NCI-H748 (cell line): ENCODE measurements around the gene RFXAP.
A peak's percentile ranks its signal among the peaks of the same experiment; 100 is the strongest.
"Not testable (repeated sequence)": the region's sequence is repeated elsewhere in the genome, so short reads cannot be mapped to it uniquely, and the experiment has no call there.

Experiments used
- DNase-seq: peaks from one replicate; lab custom pipeline; 2025; ENCODE audit not compliant: unreplicated experiment; lab: John Stamatoyannopoulos, UW

RFXAP gene, protein sequence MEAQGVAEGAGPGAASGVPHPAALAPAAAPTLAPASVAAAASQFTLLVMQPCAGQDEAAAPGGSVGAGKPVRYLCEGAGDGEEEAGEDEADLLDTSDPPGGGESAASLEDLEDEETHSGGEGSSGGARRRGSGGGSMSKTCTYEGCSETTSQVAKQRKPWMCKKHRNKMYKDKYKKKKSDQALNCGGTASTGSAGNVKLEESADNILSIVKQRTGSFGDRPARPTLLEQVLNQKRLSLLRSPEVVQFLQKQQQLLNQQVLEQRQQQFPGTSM

DNA sequence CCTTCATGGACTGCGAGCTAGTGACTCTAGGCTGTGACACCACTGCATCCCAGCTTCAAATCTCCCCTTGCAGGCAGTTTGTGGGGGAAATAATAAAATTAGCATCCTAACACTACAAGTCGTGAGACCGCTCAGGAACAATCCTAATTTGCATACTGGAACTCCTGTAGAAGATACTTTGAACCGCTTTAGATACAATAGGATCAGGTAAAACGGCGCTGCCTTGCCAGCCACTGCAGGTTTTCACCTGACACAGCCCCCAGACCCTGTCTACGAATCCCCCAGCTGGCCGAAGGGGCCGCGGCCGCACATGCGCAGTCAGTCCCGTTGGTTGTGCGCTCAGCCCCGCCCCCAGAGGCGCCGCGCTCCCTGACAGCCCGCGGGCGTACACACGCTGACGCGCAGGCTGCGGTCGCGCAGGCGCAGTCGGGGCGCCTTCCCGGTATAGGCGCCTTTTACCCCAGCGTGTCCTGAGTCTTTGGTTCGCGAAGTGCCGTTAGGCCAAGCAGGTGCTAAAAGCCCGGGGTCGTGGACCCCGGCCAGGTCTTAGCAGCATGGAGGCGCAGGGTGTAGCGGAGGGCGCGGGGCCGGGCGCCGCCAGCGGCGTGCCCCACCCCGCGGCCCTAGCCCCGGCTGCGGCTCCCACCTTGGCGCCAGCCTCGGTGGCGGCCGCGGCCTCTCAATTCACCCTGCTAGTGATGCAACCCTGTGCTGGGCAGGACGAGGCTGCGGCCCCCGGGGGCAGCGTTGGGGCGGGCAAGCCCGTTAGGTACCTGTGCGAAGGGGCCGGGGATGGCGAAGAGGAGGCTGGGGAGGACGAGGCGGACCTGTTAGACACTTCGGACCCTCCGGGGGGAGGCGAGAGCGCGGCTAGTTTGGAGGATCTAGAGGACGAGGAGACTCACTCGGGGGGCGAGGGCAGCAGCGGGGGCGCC is at the start of gene RFXAP:
Gene RFXAP (plus strand): TSS at position 419 of the 935 bp plus-strand sequence. CDS start 136 bp downstream, at position 555.
- DNase-seq = peak; percentile 93

DNA sequence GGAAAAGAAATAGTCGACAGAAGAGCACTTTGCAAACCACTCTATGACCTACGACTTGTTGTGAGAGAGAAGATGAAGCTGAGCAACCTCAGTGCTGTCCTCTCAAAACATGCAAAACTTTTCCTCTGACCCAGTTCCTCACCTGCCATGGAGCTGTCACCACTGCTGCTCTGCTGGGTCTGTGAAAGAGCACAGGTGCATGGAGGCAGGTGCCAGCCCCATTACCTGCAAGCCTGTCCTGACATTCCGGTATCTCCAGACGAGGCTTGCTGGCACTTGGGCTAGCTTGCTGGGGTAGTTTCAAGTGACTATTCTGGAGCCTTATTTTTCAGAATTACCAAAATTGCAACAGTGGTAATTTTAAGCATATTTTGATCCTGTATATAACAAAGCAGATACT is 49.5 kb upstream of the RFXAP start:
- DNase-seq = no peak

DNA sequence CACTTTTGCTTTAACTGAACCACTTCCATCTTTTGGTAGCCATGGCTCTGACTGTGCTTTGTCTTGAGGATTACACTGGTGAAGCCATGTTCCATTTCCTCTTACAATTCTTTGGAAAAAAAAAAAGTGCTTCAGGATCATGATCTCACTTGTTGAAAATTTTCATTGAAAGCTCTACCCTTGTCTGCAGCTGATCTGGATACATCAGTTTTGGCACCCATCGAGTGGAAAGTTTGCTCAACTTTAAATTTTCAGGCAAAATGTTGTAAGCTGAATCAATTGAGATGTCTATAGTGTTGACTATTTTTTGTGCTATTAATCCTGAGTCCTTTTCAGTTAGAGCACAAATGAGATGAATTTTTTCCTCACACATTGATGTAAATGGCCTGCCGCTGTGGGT is 48.3 kb upstream of the RFXAP start:
- no peak for DNase-seq

DNA sequence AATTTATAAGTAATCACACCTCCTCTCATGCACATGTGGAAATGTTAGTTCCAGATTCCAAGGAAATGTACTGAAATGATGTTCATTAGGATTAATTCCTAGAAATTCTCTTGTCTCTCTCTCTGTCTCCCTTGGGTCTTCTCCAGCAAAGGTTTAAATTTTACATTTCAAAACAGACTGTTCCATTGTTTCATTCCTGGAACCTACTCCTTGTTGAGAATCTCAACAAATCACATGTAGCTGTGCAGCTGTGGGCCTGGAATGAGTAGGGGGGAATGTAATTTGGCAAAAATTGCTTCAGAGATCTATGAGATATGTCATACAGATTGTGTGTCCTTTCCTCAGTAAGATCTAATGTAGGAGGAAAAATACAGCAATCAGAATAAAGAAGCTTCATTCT is 46.2 kb upstream of the RFXAP start:
- no peak for DNase-seq

DNA sequence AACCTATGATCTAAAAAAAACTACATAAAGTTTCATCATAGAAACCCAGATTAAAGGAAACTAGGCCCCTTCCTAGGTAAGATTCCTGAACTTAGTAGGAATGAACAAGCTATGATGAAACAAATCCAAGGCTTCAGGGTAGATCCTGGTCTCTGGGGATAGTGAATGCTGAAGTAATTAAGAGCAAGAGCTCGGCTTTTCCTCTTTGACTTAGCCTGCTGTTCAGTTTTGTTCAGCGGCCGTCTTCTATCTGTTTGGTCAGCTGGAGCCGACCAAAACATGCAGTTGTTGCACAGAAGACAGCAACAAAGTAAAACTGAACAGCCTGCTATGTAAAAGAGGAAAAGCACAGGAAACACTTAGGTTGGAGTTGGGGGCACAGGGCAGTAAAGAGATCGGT is 44.1 kb upstream of the RFXAP start:
- DNase-seq = no peak

DNA sequence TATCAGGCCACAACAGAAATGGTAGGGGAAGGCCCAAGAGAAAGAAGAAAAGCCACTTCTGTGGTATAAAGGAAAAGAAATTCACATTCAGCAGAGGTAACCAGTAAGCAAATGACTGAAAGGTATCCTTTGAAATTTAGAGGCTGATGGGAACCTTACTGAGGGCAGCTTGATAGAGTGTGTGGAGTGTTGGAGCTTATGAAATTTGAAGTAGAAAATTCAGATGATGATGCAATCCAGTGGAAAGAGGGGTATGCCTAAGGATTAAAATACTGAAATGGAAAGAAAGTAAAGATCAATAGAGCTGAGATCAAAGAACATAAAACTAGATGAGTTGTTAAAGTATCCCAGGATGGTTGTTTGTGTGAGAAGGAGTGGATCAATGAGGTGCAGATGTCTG is 42.8 kb upstream of the RFXAP start:
- no peak for DNase-seq

DNA sequence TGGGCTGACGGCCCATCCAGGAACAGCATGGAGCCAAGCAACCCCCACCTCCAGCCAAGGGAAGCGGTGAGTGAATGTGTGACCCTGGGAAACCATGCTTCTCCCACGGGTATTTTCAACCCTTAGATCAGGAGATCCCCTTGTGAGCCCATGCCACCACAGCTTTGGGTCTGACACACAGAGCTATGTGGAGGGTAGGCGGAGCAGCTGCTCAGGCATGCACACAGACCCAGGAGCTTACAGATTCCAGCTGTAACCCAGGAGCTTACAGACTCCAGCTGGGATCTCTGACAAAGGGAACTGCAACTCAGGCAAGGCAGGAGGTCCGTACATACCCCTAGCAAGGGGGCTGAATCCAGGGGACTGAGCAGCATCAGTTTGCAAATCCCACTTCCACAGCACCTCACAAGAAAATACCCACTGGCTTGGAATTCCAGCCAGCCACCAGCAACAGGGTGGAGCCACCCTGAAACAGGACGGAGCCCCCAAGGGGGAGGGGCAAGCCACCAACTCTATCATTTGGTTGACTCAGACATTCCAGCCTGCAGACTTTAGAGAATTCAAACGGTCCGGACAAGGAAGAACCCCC is 40.8 kb upstream of the RFXAP start:
- DNase-seq = no peak

DNA sequence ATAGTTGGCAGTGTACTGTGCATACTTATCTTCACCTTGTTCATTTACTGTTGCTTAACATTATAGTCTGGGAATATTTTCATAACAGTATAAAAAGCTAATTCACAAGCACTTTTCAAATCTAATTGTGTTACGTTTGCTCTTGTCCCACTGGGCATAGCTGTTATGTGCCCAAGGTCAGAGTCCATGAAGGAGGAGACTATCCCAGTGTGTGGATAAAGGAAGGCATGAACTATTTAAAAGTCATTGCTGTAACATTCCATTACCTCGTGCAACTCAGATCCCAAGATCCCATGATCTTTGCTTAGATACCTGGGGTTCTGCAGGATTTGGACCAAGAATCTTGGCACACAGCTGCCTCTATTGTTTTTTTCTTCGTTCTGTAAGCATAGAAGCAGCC is 35.1 kb upstream of the RFXAP start:
- no peak for DNase-seq

DNA sequence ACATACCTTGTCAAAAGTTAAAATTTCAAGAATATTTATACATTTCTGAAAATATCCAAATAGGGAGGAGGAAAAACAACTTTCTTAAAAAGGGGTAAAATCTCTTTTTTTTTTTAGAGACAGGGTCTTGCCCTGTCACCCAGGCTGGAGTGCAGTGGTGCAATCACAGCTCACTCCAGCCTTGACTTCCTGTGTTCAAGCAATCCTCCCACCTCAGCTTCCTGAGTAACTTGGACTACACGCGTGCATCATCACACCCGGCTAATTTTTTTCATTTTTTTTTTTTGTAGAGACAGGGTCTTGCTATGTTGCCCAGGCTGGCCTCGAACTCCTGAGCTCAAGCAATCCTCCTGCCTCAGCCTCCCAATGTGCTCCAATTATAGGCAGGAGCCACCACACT is 32.8 kb upstream of the RFXAP start:
- DNase-seq = not testable (repeated sequence)

DNA sequence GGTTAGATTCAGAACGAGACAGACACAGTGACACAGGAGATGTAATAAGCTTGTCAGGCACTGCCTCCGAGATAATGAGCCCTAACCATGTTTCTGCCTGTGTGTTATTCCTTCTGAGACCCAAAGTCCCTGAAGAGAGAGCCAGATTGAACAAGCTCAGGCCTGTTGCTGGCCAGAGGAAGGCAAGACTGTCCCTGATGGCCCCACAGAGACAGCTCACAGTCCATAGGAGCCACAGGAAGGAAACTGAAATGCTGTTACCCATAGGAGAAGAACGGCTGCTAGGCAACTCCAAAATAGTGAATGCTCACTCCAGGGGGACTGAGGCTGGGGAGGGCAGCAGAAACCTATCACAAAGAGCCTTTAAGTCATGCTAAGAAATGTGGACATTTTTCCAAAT is 31.8 kb upstream of the RFXAP start:
- DNase-seq = no peak

DNA sequence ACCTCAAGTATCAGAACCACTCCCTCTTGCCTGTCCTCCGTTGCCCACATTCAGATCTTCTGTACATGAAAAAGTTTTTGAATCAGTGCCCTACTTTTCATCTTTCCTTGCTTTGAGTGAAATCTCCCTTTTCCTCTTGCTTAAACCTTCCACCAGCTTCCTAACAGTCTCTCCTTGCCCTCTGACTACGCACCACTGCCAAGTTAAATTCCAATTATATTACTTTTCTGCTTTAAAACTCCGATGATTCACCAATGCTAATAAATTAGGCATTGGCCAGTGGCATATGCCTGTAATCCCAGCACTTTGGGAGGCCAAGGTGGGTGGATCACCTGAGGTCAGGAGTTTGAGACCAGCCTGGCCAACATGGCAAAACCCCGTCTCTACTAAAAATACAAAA is 30.7 kb upstream of the RFXAP start:
- DNase-seq = no peak

DNA sequence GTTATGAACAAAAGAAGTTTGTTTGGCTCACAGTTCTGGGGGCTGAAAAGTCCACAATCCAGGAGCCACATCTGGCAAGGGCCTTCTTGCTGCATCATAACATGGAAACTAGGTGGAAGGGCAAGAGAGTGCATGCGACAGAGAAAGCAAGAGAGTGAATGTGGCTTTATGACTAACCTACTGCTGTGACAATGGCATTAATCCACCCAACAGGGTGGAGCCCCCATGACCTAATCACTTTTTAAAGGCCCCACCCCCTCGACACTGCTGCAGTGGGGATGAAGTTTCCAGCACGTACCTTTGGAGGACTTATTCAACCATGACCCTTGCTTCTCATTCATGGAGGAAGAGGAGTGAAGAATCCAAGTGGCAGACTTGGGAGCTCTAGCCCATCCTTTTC is 30.0 kb upstream of the RFXAP start:
- no peak for DNase-seq

DNA sequence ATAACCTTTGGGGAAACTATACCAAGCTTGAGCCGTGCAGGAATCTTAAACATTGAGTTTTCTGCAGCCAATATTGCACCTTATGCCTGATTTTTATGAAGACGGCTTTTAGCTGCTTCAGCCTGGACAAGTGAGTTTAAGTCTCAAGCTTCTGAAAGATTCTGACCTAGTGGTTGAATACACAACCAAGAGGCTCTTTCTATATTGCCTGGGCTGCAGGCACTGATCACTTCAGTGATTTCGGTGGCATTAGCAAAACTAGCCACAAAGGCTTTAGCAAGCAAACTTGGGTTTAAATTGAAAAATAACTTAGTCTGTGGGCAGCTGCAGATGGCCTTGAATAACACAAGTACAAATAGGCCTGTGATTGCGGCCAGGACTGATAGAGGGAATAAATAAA is 29.3 kb upstream of the RFXAP start:
- no peak for DNase-seq

DNA sequence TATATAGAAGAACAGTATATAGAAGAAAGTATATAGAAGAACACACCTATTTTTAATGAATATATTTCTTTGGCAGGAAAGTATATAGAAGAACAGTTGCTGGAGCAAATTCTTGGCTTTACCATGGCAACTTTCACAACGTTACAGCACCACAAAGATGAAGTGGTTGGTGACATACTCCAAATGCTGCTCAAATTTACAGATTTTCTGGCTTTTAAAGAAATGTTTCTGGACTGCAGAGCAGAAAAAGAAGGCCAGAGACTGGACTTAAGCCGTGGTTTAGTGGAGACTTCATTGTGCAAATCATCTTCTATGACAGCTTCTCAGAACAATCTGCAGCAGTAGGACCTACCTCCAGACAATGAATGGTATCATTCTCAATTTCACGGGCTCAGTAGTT is 24.3 kb upstream of the RFXAP start:
- DNase-seq = no peak

DNA sequence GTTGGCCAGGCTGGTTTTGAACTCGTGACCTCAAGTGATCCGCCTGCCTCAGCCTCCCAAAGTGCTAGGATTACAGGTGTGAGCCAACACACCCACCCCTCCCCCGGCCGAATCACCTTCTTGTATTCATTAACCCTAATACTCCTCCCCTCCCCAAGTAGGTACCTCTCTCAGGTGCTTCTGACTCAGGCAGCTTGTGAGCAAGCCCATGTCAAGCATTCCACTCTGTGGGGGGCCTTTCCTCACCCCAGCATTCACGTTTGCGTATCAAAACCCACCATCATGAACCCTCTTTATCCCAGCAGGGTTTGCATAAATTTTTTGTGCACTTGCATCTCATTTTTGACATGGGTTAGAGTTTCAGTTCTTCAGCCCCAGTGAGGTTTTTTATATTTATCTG is 23.6 kb upstream of the RFXAP start:
- DNase-seq = no peak

DNA sequence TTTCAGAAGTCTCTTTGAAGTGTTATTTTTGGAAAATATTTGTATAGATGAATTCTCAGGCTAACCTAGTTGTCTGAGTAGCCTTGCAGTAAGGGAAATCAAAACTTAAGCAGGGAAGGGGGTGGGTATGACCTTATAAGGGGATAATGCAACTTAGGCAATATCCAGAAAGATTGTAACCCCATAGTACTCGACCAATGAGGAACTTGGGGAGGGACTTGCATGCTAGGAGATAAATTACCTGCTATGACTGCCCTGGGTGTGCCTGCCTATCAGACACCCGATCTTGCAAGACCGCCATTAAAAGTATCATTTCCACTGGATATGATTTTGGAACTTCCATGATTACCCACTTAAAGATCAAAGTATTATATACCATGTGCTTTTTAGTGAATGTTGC is 23.0 kb upstream of the RFXAP start:
- DNase-seq = no peak

DNA sequence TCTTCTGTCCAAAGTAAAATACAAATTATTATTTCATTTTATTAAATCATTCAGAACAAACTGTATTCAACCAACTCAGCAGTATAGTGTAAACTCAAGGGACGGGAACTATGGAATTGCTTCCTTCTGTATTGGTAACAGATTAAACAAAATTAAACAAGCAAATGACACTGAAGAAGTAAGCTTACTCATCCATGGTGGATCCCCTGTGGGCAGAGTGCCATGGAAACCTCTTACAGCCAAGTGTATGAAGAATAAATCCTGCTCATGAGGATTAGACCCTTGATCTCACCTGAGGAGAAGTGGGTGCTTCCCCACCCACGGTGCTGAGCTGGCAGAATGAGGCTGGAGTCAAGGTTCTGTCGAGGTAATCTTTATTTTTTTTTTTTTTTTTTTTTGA is 18.0 kb upstream of the RFXAP start:
- peak; percentile 8 for DNase-seq

DNA sequence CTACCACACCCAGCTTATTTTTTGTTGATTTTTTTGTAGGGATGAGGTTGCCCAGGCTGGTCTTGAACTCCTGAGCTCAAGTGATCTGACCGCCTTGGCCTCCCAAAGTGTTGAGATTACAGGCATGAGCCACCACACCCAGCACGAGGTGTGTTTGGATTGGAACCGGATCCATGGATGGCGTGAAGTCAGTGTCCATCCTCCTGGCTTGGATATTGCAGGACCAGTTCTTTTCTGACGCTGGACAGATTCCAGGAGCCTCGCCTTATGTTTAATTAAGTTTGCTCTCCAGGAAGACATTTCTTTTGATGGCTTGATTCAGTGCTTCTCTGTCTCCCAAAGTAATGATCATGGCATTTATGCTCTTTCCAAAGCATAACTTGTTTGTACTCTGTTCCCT is 14.4 kb upstream of the RFXAP start:
- peak; percentile 34 for DNase-seq

DNA sequence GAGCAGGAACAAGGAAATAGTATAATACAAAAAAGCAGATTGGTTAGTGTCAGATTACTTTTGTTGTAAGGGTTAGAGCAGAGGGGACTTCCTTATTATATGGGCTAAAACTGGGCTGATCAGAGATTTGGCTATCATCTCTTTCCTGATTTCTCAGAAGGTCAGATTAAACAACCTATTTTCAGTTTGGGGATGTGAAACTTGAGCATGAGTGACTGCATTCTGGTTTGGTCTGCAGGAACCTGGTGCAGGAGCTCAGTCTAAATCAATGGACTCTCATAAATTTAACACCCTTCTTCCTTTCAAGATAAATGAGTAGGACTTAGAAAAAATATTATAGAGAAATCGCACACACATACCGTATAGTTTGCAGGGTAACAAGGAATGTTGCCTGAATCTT is 12.9 kb upstream of the RFXAP start:
- no peak for DNase-seq

DNA sequence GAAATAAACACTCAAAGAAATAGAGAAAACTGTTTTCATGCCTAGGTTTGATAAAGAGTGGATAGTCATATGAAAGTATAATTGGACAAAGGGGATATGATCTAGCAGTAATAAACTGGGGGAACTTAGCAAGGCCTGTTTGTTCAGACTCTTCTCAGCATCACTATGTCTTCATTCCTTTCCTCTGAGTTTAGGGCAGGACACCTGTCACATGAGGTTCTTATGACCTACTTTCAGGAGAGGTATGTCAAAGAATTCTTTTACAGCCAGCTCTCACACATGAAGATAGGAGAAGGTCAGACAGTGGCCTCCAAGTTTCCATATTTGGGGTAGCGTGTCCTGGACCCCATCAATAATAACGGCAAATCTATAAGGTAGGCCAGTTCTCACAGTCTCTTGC is 11.4 kb upstream of the RFXAP start:
- DNase-seq = no peak

DNA sequence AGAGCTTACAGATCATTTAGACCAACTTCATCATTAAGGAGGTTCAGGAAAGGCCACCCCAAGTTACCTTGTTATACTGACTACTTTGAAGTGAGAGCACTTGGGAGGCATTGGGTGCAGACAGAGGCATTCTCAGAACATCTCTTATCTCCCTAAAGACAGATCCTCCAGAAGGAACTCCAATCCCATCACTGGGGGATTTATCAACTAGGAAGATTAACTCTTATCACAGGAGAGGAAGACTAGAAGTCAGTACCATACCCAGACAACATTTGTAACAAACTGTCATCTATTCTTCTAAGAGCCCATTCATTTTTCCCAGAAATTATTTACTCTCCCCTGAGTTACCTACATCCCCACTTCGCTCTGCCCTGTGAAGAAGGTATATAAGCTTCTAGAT is 5.8 kb upstream of the RFXAP start:
- no peak for DNase-seq

DNA sequence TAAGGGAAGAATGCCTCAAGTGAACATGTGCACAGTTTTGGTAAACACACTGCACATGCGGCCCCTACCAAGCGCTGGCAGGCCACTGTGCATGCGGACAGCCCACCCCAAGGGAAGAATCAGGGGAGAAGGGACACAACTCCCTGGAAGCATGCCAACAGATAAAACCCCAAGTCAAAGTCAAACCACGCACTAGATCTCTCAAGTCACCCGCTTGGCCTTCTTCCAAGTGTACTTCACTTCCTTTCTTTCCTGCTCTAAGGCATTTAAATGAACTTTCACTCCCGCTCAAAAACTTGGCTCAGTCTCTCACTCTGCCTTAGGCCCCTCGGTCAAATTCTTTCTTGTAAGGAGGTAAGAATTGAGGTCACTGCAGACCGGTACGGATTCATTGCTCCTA is 4.6 kb upstream of the RFXAP start:
- no peak for DNase-seq
